Thyroid gland (tissue), 4 donors: ENCODE measurements around the gene PREB.

ENCODE experiments used
- CTCF ChIP-seq, 6 experiments: fragments of 200-600 bp in 3 of 6; fragments of 450-650 bp in 3 of 6; sonication (generic) in 3 of 6; IDR thresholded peaks; one replicate each; pipeline ENCODE4 v1.5.1; 2016 to 2019; ENCODE audit warnings: antibody characterized with exemption in 6 of 6, mild to moderate bottlenecking in 2 of 6, inconsistent platforms in 1 of 6, moderate library complexity in 1 of 6
- POLR2A ChIP-seq, 2 donors: fragments of 450-650 bp; IDR thresholded peaks; one replicate each; pipeline ENCODE4 v1.6.1; 2017; ENCODE audit warnings: antibody characterized with exemption in 2 of 2, mild to moderate bottlenecking in 2 of 2, moderate library complexity in 1 of 2

DNA sequence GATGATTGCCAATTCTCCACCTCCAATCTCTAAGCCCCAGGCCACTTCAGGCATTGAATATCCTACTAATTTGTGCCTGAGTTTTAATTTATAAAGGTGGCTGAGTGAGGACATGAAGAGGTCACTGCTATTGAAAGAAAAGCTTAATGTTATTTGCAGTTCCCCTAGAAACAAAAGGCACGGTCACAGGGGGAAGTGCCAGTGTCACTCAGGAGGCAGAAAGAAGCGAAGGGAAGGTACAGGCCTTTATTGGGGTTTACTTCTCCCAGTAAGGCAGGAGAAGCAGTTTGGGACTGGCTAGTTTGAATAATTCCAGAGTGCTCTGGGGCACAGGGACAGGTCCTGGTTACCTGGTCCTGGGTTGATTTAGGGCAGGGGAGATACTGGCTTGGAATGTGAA lies 12.5 kb downstream of the PREB start:
- TF ChIP-seq CTCF (IDR thresholded peaks at IDR 0.05) (no peak), POLR2A (IDR thresholded peaks at IDR 0.05) (no peak)
